Superior temporal gyrus (tissue), 1 donor: ENCODE measurements around the gene S100A3.
"Not testable (repeated sequence)": the region's sequence is repeated elsewhere in the genome, so short reads cannot be mapped to it uniquely, and the experiment has no call there.

Experiments
- DNase-seq: peaks from one replicate; pipeline ENCODE4 v3.0.0-alpha.2; 2016; ENCODE audit errors: extremely low spot score

The S100A3 gene, protein sequence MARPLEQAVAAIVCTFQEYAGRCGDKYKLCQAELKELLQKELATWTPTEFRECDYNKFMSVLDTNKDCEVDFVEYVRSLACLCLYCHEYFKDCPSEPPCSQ

DNA sequence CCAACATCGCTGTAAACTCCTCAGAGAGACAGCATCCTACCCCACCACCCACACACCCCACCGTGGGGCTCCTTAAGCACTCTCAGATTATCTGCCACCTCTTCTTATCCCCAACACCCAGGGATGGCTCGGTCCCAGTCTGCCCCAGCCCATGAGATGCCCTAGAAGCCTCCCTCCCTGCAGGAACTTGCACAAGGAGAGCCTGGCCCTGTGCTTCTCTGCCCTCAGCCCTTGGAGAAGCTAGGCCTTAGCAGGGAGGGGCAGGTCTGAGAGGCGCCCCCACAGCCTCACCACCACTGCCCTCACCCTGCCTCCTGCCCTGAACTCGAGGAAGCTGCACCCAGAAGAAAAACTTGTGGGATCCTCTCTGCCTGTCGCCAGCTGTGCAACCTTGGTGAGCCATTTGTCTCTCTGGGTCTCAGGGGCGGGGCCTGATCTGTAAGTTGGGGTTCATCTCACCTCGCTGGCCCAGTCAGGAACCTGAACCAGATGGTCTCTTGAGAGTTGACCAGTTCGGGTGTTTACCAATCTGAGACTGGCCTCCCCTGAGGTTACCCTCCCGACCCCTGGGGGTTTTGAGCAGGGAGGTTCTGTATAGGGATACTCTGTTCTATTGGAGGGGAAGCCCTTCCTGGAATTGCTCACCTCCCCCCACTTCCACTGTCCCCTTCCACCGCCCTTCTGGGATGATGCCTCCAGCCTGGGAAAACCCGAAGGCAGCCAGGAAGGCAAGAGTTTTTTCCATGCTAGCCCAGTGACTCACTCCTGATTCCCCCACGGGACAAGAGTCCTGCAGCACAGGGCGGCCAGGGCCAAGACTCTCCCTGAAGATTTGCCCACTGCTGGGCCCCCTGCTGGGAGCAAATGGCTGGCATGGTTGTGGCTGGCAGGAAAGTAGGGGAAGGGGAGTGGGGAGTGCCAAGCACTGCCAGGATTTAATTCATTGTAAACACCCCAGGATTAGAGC is at the start of gene S100A3:
TSS of gene S100A3 (minus strand) at position 537 of the 967 bp plus-strand sequence. CDS start 773 bp downstream, outside the sequence.
- DNase-seq, result no peak

DNA sequence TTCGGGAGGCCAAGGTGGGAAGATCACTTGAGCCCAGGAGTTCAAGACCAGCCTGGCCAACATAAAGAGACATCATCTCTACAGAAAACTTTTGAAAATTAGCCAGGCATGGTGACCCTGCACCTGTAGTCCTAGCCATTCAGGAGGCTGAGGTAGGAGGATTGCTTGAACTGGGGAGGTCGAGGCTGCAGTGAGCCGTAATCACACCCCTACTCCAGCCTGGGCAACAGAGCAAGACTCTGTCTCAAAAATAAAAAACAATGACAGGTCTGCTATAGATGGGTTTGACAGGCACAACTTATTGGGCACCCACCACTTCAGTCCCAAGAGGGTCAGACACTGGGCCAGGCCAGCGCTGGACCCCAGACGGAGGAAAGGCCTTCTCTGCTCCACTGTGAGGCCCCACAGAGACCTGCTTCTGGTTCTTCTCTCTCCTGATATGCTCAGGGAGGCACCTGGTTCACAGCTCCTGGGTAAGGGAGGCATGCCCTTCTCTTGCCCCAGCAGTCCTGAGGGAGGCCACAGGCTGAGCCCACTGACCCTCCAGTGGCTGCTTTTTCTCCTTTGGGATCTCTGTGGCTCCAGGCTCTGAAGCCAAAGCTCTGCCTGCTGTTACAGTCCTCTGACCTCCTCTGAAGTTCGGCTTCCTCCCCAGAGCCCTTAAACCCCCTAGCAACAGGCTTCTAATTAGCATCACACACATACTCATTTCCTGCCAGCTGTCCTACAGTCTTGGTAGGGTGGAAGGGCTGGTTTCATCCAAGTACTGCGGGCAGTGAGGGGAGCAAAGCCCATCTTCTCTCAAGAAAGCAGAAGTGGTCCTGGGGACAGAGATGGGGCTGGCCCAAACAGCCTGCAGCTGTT is 49.5 kb upstream of the S100A3 start:
- no peak for DNase-seq

DNA sequence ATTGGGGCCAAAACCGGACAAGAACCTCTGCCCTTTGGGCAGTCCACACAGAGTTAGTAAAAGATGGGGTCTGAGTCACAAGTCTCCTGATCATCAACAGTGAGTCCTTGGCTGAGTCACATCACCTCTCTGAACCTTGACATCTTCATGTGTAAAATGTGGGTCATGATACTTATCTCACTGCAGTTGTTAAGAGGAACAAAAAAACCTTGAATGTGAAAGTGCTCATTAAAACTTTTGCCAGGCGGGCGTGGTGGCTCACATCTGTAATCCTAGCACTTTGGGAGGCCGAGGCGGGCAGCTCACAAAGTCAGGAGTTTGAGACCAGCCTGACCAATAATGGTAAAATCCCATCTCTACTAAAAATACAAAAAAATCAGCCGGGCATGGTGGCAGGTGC is 48.1 kb upstream of the S100A3 start:
- no peak for DNase-seq

DNA sequence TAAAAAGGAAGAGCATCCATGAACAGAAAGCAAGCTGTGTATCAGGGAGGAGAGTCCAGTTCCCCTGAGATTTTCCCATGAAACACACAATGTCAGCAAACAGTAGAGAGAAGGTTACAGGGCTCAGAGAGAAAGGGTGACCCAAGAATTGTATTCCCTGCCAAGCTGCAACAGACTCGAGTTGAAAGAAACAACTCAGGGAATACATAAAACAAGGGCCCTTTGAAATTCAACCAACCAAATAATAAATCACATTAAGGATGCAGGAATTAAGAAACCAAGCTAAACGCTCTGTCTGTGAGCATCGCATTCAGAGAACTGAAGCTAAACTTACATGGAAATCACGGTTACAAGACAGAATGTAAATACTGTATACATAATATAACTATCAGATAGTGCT is 43.7 kb upstream of the S100A3 start:
- peak; percentile 35 for DNase-seq

DNA sequence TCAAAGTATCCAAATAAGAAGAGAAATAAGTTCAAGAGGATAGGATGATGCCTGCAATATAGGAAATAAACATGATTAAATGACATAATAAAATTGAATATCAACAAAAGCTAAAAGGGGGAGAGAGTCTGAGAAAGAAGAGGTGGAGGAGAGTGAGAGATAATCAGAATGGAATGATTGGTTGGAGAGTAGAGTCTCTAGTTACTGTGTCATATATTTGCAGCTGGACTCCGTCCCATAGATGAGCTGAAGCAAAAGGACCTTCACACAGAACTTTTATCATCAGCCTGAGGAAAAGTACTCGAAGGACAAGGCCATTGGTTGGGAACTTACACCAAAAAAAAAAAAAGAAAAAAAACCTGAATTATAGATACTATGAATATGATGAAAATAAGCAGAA is 39.4 kb upstream of the S100A3 start:
- no peak for DNase-seq

DNA sequence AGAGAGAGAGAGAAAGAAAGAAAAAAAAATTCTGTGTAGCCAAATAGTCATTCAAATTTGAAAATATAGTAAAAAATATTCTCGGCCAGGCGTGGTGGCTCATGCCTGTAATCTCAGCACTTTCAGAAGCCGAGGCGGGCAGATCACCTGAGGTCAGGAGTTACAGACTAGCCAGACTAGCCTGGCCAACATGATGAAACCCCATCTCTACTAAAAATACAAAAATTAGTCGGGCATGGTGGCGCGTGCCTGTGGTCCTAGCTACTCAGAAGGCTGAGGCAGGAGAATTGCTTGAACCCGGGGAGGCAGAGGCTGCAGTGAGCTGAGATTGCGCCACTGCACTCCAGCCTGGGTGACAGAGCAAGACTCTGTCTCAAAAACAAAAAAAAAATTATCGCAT is 39.0 kb upstream of the S100A3 start:
- not testable (repeated sequence) for DNase-seq

DNA sequence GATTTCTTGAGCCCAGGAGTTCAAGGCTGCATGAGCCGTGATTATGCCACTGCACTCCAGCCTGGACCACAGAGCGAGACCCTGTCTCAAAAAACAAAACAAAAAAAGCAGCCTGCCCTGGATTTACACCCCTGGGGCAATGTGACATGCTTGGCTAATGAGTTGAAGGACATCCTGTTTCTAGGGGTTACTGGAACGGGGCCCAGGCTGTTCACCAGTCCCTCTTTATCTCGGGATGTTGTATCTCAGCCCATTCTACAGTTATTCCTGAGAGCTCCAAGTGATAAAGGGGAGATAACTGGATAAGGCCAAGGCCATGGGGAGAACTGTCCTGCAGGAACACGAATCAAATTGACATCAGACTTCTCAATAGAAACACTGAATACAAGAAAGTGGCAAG is 38.3 kb upstream of the S100A3 start:
- DNase-seq, result no peak

DNA sequence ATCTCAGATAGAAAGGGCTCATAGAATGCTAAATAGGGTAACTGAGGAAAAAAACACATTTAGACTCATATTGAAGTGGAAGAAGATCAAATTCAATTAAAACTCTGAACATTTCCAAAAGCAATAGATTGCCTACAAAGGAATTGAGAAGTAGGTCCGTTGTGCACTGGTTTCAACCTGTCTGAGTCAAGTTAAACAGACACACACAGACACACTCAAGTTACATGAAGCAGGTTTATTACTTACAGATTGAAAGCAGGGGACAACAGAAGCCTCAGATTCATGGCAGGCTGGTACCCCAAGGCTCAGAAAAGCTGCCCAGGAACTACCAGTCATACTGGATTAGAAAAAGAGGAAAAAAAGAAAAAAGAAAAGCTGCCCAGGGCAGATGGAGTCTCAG is 37.3 kb upstream of the S100A3 start:
- DNase-seq, result no peak

DNA sequence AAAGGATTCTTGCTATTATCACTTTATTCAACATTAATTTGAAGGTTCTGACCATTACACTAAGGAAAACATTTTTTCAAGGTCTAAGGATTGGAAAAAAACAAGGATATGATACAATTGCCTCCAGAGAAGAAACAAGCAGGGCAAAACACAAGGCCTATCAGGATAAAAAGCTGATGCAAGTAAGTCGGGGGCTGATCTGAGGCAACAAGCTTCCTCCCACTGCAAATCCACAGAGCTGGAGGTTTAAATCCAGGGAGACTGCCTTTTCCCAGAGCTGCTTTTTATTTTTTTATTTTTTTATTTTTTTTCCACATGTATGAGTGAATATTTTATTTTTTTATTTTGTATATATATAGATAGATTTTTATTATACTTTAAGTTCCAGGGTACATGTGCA is 35.9 kb upstream of the S100A3 start:
- DNase-seq, result no peak

DNA sequence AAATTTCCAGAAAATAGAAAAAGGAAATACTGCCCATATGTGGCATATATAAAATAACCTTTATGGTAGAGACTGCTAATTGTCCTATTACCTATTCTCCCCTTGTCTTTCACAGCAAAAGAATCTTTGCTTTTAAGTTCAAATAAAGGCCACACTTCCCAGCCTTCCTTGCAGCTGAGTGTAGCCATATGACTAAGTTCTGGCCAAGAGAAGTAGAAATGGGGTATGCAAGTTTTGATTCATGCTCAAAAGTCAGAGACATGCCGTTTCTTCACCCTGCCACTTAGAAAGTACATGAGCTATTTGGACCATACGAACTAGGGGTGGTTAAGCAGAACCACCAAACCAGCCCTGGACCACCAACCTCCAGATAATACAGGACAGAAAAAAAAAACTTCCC is 34.9 kb upstream of the S100A3 start:
- no peak for DNase-seq

DNA sequence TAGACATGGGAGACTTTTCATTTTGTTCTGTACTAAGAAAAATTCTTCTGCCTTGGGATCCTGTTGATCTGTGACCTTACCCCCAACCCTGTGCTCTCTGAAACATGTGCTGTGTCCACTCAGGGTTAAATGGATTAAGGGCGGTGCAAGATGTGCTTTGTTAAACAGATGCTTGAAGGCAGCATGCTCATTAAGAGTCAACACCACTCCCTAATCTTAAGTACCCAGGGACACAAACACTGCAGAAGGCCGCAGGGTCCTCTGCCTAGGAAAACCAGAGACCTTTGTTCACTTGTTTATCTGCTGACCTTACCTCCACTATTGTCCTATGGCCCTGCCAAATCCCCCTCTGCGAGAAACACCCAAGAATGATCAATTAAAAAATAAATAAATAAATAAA is 34.5 kb upstream of the S100A3 start:
- not testable (repeated sequence) for DNase-seq

DNA sequence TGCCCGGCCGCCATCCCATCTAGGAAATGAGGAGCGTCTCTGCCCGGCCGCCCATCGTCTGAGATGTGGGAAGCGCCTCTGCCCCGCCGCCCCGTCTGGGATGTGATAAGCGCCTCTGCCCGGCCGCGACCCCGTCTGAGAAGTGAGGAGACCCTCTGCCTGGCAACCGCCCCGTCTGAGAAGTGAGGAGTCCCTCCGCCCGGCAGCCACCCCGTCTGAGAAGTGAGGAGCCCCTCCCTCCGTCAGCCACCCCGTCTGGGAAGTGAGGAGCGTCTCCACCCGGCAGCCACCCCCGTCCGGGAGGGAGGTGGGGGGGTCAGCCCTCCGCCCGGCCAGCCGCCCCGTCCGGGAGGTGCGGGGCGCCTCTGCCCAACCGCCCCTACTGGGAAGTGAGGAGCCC is 33.8 kb upstream of the S100A3 start:
- DNase-seq, result not testable (repeated sequence)

DNA sequence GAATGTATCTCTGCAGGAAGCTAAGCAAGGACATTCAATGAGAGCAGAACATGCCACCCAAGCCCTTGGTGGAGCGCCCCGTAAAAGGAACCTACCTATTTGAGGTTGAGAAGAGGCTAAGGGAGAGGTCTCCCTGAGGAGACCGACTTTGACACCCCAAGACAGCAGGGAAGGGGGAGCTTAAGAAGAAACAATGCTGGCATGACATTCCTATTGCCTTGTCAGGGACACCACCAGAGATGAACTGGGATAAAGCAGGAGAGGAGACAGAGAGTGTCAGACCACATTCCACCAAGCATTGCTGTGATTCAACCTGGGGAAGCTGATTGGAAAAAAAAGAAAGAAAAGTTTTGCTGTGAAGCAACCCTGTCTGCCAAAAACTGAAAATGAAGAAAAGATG is 29.9 kb upstream of the S100A3 start:
- no peak for DNase-seq

DNA sequence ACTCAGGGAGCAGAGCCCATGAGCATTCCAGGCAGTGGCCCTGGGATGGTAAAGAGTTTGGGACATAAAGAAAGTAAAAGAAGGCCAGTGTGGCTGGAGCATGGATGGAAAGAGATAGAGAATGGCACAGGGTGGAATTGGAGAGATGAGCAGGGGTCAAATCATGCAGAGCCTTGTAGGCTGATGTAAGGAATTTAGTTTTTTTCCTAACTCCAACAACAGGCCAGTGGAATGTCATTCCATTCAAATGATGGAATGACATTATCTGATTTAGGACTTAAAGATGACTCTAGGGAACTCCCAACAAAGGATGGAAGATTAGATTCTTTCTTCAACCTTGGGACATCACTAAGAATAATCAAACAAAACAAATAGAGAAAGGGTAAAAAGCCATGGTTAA is 29.4 kb upstream of the S100A3 start:
- no peak for DNase-seq

DNA sequence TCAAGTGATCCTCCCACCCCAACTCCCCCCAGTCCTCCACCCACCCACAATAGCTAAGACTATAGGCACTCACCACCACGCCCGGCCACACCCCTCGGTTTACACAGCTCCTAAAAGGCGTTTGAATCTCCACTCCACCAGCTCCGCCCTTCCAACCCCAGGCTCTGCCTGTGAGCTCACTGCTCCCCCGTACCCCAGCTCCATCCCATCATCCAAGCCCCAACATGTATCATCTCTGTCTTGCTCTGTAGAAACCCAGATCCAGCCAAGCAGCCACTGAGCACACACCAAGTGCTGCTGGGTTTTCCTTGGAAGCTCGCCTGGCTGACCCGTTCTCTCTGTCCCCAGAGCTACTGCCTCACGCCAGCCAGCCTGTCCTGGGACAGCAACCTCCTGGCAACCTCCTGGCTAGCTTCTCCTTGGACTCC is 28.6 kb upstream of the S100A3 start:
- DNase-seq, result no peak

DNA sequence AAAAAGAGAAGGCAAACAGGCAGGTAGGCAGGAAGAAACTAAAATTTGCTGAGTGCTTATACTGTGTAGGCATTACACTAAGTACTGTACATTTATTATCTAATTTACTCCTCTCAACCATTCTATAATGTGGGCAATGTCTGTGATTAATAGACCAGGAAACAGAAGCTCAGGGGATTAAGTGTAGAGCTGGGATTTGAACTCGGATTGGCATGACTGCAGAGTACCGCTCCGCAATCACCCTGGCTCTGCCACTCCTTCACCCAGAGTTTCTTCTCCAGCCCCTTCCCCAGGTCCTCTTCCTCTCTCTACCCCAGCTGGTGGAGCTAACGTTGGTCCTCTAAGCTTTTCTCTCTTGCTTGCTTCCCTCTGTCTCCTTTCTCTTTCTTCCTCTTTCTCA is 28.1 kb upstream of the S100A3 start:
- DNase-seq, result no peak

DNA sequence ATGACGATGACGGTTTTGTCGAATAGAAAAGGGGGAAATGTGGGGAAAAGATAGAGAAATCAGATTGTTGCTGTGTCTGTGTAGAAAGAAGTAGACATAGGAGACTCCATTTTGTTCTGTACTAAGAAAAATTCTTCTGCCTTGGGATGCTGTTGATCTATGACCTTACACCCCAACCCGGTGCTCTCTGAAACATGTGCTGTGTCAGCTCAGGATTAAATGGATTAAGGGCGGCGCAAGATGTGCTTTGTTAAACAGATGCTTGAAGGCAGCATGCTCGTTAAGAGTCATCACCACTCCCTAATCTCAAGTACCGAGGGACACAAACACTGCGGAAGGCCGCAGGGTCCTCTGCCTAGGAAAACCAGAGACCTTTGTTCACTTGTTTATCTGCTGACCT is 26.4 kb upstream of the S100A3 start:
- DNase-seq, result not testable (repeated sequence)

DNA sequence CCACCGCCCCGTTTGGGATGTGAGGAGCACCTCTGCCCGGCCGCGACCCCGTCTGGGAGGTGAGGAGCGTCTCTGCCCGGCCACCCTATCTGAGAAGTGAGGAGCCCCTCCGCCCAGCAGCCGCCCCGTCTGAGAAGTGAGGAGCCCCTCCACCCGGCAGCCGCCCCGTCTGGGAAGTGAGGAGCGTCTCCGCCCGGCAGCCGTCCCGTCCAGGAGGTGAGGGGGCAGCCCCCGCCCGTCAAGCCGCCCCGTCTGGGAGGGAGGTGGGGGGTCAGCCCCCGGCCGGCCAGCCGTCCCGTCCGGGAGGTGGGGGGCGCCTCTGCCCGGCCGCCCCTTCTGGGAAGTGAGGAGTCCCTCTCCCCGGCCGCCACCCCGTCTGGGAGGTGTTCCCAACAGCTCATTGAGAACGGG is 26.0 kb upstream of the S100A3 start:
- not testable (repeated sequence) for DNase-seq

DNA sequence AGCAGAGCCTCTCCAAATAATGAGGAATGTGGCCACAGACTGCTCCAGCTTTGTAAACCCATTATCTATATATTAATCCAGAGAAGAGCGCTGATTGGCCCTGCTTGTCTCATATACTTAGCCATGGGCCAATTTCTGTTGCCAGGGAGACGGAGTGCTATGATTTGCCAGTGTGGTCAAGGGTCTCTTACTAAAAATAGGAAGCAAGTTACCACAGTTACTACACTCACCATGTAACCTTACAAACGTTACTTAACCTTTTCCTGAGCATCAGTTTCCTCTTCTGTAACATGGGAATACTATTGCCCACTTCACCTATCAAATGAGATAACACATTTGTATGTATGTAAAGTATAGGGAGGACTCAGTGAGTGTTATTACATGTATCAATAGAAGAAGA is 24.3 kb upstream of the S100A3 start:
- no peak for DNase-seq

DNA sequence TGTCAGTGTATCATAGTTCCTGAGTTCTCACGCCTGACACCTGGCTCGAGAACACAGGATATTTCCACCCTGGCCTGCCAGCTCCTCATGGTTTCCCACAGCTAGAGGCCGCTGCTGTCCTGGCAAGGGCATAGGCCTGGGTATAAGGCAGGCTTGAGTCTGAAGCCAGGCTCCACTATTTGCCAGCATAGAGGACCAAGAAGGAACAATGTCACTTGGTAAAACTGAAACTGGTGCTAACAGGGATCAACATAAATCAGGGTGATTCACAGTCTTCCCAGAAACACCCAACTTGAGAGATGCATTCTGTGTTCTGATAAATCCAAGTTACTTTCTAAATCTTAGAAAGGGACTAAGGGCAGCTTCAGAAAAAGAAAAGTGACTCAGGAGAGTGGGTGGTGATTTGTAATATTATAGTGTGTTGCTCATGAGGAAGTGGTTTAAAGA is 23.5 kb upstream of the S100A3 start:
- DNase-seq, result peak; percentile 89

DNA sequence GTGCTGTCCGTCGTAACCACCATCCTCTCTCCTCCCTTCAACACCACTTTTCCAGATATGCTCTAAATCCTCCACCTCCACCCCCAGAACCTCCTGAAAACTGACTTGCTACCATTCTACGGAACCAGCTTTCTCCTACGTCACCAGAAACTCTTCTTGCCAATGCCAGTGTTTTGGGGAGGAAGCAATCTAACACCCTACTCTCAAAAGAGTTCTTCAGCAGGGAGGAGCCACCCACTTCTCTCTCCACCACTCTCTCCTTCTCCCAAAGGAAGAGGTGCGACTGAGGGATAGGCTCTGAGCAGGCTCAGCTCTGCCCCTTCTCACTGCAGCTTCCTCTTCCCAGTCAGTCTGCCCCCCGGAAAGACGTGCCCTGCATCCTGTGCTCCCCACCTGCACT is 22.6 kb upstream of the S100A3 start:
- no peak for DNase-seq

DNA sequence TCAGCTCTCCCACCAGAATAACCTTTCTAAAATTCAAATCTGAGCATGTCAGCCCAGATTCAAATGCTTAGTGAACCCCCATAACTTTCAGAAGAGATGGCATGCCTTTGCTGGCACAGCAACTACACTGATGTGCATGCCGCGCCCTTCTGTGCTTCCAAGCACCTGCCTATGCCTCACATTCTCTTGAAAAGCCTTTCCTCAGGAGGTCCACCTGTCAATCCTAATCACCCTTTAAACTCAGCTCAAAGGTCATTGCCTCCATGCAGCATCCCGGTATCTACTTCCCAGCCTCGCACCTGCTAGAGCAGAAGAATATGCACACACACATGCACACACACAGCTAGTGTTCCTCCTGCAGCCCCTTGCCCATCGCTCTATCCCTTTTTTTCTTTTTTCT is 21.8 kb upstream of the S100A3 start:
- no peak for DNase-seq
